NK-92 treated with Interleukin-12 subunit alpha and Interleukin-12 subunit beta, amount 100 ng/mL, for 24 hours (cell line): ENCODE data around the gene GRHL3.

Experiments used
- DNase-seq: peaks from one replicate; lab custom pipeline; 2025; lab: John Stamatoyannopoulos, UW

GRHL3 gene

GRCh38 chr1:24293392-24294227, 25.5 kb upstream of the GRHL3 start:
- no peak for DNase-seq

- DNase-seq, result no peak
Observed at GRCh38 chr1:24294228-24294672, 24.9 kb upstream of the GRHL3 start.

- DNase-seq, result no peak
Observed at GRCh38 chr1:24294716-24295371, 24.3 kb upstream of the GRHL3 start.

GRCh38 chr1:24295535-24295934, 23.6 kb upstream of the GRHL3 start:
- DNase-seq, result no peak

- no peak for DNase-seq
Observed at GRCh38 chr1:24297187-24297851, 21.8 kb upstream of the GRHL3 start.

GRCh38 chr1:24297852-24298232, 21.3 kb upstream of the GRHL3 start:
- no peak for DNase-seq

GRCh38 chr1:24298606-24299005, 20.6 kb upstream of the GRHL3 start:
- no peak for DNase-seq

GRCh38 chr1:24299901-24300300, 19.3 kb upstream of the GRHL3 start:
- DNase-seq, result no peak

GRCh38 chr1:24300971-24301784, 18.0 kb upstream of the GRHL3 start:
- no peak for DNase-seq

GRCh38 chr1:24301785-24302175, 17.4 kb upstream of the GRHL3 start:
- DNase-seq, result no peak

GRCh38 chr1:24302209-24302611, 16.9 kb upstream of the GRHL3 start:
- no peak for DNase-seq

- no peak for DNase-seq
Observed at GRCh38 chr1:24303600-24303999, 15.6 kb upstream of the GRHL3 start.

GRCh38 chr1:24304763-24305162, 14.4 kb upstream of the GRHL3 start:
- DNase-seq, result no peak

GRCh38 chr1:24308365-24309015, 10.7 kb upstream of the GRHL3 start:
- no peak for DNase-seq

GRCh38 chr1:24309762-24310485, 9.2 kb upstream of the GRHL3 start:
- DNase-seq, result no peak

GRCh38 chr1:24311234-24311633, 7.9 kb upstream of the GRHL3 start:
- DNase-seq, result no peak

- DNase-seq, result no peak
Observed at GRCh38 chr1:24311741-24312140, 7.4 kb upstream of the GRHL3 start.

GRCh38 chr1:24315391-24315790, 3.8 kb upstream of the GRHL3 start:
- no peak for DNase-seq

- no peak for DNase-seq
Observed at GRCh38 chr1:24316645-24317044, 2.5 kb upstream of the GRHL3 start.

- DNase-seq, result no peak
Observed at GRCh38 chr1:24317081-24317480, 2.1 kb upstream of the GRHL3 start.
